ENCODE measurements around the gene TUBA3C.
"Not testable (repeated sequence)": the region's sequence is repeated elsewhere in the genome, so short reads cannot be mapped to it uniquely, and the experiment has no call there.

Gene TUBA3C

DNA sequence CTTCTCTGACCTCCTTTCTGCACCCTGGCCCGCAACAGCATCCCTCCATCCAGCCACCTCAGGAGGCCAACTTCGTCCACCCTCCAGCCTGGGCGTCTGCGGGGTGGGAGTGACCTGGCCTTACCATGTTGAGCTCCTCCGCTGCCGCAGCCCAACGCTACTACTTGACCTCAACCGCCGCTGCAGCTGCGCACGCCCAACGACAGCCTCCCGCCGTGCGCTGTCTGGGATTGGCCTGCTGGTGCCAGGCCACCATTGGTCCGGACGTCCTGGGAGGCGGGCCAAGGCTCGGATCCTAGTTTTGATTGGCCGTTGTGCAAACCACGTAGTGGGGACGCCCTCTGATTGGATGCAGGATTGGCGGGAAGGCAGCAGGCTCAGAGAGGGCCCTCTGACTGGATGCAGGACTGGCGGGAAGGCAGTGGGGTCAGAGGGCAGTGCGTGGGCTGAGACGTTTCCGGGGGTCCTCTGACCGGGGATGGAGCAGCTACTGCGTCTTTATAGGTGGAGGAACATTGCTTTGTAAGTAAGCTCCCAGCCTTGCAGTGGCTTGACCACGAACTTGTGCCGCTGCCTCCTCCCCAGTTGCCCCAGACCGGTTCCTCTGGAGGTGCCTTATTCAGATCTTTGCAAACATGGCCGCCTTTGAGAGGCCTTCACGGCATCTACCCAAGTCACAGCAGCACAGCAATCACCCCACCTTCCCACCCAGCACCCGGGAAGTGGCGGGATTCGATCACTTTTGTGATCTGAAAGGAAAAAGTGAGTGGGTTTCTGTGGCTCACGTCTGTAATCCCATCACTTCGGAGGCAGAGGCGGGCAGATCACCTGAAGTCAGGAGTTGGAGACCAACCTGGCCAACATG, at the start of gene TUBA3C:
TSS of gene TUBA3C (minus strand) at position 204 of the 865 bp plus-strand sequence. CDS start at position 127, 77 bp downstream.
- DNase-seq (ENCODE audit: low read depth) = no peak

DNA sequence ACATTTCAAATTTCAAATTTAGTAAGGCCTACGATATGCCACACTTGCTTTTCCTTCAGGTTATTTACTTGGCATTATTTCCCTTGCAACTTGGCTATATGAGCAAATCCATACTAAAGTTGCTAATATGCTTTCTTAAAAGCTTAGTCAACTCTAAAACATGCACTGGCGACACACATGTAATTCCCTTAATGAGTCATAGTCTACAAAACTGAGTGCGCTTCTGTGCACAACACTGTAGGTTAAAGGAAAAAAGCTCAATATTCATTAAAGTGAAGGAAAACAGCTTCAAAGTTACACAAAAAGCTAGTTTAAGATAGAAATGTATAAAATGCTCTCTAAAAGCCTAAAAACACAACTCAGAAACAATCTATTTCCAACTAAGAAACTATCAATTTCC, 25.8 kb upstream of the TUBA3C start:
- DNase-seq (ENCODE audit: low read depth) = not testable (repeated sequence)

DNA sequence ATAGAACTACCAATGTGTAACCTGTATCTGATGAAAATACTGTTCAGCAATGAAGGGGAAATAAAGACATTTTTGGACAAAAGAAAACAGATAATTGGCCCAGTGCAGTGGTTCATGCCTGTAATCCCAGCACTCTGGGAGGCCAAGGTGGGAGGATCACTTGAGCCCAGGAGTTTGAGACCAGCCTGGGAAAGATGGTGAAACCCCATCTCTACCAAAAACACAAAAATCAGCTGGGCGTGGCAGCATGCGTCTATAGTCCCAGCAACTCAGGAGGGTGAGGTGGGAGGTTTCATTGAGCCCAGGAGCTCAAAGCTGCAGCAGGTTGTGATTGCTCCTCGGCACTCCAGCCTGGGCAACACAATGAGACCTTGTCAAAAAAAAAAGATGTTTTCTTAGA, 11.0 kb upstream of the TUBA3C start:
- DNase-seq (ENCODE audit: low read depth) = not testable (repeated sequence)

DNA sequence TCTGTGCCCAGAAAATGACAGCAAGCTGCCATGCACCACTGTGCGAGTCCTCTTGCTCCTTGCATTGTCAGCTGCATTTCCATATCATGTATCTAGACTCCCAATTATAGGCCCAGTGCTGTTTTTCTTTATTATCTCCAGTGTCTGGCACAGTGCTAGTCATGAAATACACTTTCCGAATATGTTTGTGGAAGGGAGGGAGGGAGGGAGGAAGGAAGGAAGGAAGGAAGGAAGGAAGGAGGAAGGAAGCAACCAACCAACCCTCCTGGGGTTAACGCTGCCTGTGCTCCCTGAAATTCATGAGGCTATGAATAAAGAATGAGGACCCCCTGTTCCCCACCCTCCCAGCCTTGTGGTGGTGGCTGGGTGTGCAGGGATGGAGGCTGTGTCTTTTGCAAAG, 8.3 kb upstream of the TUBA3C start:
- DNase-seq (ENCODE audit: low read depth) = not testable (repeated sequence)

DNA sequence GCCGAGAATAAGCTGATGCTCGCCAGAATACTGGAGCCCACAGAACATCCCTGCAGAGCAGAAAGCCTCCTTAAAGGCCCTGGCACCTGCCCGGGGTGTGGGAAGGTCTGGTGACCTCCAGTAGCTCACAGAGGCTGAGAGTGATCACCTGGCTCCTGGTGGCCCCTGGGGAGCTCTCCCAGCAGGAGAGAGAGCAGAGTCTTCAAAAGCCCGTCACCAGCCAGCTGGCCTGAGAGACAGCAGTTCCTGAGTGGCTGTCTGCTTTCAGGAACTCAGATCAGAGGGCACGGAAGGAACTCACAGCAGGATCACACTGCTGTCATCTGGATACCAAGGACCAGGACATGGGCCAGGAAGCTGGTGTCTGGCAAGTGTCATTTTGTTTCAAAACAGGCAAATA, 7.7 kb upstream of the TUBA3C start:
- not testable (repeated sequence) for DNase-seq (ENCODE audit: low read depth)

DNA sequence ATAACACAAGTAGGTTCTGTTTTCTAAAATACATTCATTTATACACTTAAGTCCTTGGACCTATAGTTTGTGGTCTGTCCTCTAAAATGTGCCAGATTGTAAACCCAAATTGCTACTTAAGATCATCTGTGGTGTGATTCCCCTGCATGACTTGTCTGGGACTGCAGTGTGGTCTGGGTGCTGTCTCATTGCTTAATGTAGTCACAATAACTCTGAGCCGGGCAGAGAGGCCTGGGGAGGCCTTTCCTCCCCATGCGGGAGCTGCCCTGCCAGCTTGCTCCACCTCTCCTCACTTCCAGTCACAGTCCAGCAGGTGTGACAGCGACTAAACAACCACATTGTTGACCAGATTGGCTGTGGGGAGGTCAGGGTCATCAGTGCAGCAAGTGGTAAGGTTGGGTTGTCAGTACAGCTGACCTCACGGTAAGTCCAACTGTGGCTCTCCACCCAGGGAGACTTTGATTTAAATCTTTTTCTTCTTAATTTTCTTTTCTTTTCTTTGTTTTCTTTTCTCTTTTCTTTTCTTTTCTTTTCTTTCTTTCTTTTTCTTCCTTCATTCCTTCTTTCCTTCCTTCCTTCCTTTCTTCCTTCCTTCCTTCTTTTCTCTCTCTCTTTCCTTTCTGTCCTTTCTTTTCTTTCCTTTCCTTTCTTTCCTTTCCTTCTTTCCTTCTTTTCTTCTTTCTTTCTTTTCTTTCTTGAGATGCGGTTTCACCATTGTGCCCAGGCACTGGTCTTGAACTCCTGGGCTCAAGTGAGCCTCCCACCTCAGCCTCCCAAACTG, 4.4 kb upstream of the TUBA3C start:
- no peak for DNase-seq (ENCODE audit: low read depth)

DNA sequence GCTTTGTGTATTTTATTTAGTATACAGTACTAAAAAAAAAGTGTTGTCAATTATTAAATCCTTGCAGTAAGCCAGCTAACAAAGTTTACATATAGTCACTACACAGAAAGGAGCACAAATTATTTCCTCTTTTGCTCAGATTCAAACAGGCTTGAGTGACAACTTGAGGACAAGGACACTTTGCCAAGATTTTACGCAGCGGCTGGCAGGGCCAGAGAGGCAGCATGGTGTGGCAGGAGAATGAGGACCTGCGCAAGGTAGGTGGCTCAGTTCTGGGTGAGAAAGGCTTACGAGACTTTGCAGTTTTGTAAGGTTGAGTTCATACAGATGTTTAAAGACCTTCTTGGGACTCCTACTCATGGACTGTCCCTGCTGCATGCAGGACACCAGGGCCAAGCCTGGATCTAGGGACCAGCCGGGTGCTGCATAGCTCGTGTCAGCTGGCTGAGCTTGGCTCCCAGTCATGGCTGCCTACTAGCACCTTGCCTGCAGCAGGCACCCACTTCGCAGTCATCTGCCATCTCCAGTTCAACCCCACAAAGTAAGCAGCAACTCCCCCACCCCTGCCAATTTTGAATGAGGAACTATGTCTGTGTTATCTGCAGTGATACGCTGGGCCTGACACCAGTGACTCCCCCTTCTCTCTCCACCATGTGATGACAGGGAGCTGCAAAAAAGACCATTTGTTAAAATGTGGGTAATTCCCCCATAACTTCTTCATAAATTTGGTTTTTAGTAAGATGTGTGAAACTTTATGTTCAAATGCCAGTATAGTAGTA, 3.7 kb upstream of the TUBA3C start:
- DNase-seq (ENCODE audit: low read depth) = no peak

DNA sequence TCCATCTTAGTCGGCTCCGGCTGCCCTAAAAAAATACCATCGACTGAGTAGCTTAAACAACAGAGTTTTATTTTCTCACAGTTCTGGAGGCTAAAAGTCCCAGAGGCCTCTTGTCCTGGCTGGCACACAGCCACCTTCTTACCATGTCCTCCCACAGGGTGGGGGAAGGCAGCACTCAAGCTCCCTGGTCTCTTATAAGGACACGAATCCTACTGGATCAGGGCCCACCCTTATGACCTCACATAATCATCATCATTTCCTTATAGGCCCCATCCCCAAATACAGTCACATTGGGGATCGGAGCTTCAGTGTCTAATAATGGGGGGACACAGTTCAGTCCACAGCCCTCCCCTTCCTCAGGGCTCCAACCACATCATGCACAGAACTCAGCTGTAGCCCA, 2.6 kb upstream of the TUBA3C start:
- no peak for DNase-seq (ENCODE audit: low read depth)

DNA sequence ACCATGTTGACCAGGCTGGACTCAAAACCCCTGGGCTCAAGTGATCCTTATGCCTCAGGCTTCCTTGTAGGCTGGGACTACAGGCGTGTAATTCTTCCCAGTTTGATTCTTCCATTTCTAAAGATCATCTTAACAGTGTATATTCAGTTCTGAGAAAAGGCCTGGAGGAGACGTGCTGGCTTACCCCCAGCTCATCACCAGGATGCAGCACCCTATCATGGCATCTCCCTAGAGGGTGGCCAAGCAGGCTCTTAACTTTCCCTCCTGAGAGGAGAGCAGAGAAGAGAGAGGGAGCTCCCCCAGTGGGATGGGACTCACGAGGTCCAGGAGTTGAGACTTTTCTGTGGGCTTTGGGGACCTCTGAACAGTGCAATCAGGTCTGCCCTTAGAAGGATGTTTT, 2.1 kb upstream of the TUBA3C start:
- DNase-seq (ENCODE audit: low read depth) = no peak

DNA sequence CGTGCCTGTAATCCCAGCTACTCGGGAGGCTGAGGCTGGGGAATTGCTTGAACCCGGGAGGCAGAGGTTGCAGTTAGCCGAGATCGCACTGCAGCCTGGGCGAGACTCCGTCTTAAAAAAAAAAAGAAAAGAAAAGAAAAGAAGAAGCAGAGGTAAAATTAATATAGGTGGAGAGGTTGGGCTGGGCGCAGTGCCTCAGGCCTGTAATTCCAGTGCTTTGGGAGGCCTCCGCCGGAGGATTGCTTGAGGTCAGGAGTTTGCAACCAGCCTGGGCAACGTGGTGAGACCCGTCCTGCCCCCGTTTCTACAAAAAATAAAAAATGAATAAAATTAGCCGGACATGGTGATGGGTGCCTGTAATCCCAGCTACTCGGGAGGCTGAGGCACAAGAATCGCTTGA, 912 bp upstream of the TUBA3C start:
- no peak for DNase-seq (ENCODE audit: low read depth)

DNA sequence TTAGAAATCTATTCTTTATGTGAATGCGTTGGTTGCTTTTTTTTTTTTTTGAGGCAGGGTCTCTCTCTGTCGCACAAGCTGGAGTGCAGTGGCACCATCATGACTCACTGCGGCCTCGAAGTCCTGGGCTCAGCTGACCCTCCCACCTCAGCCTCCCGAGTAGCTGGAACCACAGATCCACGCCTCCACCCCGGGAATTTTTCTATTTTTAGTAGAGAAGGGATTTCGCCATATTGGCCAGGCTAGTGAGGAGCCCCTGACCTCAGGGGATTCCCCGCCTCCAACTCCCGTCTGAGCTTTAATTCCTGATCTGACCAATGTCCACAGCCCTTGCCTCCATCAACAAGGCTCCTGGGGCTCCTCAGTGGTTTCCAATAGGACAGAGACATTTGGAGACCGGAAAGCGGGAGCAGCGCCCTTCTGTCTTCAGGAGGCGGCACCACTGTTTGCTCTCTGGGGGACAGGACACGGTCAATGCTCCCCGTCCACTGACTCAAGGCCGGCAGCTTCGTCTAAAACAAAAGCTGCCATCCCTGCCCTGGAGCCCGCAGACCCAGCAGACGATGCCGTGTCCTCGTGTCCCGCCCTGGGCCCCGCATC, 503 bp downstream of the TUBA3C start:
- no peak for DNase-seq (ENCODE audit: low read depth)

DNA sequence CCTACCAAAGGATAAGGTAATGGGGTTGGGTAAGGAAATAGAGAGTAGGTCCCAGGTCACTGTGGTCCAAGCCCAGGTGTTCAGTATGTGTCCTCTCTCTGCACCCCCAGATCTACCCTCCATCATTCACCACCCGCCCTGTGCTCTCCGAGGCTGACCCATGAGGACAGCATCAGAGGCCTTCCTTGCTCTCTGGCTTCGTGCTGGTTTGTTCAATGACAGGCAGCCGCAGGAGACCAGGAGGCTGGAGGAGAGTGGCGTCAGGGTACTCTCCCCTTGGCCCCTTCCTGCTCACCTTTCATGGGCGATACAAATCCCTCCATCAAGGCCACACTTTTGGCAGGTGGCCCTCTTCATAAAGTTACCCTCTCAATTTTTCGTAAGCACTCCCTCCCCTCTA, 1.7 kb downstream of the TUBA3C start:
- no peak for DNase-seq (ENCODE audit: low read depth)

DNA sequence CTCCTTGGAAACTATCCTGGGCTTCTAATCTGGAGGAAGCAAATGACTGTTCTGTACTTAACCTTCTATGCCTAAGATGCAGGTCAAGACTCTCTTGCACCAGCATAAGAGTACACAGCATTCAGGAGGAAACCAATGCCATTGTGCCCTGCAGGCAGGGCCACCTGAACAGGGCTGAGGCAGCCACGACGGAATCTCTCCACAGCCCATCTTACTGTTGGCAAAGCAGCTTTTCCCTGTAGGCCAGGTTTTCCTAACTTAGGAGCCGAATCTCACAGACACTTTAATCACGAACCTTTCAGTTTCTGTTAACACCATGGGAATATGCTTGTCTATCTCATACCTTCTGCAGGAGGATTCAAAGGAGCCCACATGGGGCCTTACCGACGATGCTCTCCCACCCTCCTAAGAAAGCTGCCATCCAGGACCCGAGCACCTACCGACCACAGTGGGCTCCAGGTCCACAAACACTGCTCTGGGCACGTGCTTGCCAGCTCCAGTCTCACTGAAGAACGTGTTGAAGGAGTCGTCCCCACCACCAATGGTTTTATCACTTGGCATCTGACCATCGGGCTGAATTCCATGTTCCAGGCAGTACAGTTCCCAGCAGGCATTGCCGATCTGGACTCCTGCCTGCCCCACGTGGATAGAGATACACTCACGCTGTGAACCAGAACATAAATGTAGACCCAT, 2.6 kb downstream of the TUBA3C start:
- no peak for DNase-seq (ENCODE audit: low read depth)

DNA sequence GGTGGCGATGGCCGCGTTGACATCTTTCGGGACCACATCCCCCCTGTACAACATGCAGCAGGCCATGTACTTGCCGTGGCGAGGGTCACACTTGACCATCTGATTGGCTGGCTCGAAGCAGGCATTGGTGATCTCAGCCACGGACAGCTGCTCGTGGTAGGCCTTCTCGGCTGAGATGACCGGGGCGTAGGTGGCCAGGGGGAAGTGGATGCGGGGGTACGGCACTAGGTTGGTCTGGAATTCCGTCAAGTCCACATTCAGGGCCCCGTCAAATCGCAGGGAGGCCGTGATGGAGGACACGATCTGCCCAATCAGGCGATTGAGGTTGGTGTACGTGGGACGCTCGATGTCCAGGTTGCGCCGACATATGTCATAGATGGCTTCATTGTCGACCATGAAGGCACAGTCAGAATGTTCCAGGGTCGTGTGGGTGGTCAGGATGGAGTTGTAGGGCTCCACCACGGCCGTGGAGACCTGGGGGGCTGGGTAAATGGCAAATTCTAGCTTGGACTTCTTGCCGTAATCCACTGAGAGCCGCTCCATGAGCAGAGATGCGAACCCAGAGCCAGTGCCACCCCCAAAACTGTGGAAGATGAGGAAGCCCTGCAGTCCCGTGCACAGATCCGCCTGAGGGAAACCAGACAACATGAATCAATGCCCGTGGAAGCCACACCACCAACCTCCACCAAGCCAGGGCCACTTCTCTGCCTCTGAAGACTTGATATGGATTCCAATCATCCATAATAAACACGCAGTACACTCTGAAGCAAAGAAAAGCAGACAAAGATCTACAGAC, 4.4 kb downstream of the TUBA3C start:
- DNase-seq (ENCODE audit: low read depth) = not testable (repeated sequence)

DNA sequence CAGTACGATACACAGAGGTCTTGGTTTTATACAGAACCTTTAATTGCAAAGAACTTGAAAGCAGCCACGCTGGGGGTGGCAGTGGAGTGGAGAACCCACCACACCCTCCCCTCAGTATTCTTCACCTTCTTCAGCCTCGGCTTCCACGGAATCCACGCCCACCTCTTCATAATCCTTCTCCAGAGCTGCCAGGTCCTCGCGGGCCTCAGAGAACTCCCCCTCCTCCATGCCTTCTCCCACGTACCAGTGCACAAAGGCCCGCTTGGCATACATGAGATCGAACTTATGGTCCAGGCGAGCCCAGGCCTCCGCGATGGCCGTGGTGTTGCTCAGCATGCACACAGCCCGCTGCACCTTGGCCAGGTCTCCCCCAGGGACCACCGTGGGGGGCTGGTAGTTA, 7.9 kb downstream of the TUBA3C start:
- no peak for DNase-seq (ENCODE audit: low read depth)

DNA sequence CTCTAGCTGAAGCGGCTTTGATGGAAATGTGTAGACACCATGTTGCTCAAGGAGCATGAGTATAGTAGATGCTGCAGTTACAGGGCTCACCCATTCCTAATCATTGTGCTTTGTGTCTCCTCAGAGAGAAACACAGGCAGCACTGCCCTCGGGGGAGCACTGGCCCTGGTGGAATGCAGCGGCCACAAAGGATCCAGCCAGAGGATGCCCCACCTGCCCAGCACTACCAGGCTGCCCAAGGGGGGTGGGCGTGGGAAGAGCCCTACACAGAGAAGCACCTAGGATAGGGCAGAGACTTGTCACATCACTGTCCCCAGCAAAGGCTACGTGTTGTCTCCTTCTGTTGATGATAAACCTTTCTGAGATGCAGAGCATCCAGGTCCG, 9.0 kb downstream of the TUBA3C start:
- DNase-seq (ENCODE audit: low read depth) = no peak

DNA sequence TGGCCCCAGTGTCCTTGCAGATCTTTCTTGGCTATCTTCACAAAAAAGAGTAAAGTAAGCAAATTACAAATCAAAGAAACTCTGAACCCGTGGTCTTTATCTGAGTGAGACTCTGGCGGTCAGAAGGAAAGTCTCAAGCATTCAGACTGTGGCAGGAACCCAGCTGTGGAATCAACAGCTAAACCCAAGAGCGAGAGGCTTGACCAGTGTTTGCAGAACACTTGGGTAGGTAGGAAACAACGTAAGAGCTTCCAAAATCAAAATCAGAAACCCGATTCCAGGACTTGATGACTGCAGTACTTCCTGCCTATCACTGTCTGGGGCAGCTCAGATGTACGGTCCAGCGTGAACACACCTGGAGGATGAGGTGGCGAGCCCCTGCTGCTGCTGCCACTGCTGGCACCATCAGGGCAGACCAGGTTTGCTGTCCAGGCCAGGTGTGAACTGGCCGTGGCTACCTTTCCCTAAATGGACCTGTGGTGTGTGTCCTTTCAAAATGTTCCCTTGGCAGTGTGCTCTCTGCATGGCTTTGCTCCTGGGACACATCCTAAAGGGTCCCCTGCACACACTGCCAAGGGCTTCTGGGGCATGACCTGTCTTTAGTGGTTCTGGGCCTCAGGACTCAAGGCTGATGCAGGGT, 9.5 kb downstream of the TUBA3C start:
- no peak for DNase-seq (ENCODE audit: low read depth)

DNA sequence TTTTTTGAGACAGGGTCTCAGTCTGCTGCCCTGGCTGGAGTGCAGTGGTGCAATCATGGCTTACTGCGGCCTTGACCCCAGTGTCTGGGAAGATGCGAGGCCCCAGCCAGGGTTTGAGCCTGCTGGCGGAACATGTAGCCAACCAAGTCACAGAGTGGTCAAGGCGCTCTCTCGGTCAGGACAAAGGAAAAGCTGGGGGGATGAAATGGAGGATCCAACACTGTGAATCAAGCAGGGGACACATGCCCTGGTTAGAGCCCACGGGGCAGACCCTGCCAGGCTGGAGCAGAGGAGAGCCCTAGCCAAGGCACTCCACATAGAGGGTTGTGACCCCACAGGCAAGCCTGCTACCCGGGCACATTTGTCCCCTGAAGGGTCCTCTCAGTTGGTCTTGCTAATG, 10.1 kb downstream of the TUBA3C start:
- no peak for DNase-seq (ENCODE audit: low read depth)

DNA sequence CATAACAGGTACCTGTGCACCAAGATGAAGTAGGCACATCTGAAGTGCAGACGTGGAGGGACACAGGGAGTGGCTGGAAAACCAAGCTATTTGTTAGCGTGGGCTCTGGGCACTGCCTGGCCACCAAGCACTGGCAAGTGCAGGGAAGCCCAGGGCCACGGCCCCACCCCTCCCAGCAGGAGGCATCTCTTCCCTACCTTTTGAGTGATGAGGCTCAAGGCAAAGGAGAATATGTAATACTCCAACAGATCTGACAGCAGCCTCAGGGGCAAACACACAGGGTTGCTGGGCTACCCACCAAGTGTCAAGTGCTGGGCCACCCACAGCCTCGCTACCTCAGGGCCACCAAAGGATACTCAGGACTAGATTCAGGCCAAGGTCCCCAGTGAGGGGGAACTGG, 11.6 kb downstream of the TUBA3C start:
- no peak for DNase-seq (ENCODE audit: low read depth)

DNA sequence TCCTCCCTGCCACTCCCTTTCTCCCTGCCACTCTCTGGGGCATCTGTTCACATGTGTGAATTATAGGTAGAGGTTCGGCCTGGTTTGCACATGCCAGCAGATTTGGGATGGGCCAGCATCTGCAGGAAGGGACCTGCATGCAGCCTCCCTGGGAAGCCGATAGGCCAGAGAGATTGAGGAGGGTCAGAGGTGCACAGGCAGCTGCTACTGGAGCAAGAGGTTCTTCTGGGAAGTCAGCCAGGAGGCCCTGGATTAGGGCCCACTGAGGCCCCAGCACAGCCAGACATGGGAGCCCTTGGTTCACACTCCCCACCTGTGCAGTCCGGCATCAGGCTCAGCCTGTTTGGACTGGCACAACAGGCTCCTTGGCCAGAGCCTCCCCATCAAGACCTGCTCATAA, 12.1 kb downstream of the TUBA3C start:
- DNase-seq (ENCODE audit: low read depth) = no peak
